Thymus (tissue), 11 donors: ENCODE measurements around the gene TNFAIP8L1. TPM values are rescaled to one million over a fixed set of nuclear protein-coding genes. Genes with fewer than 3 reads are reported as not detected.
"Not testable (repeated sequence)": the region's sequence is repeated elsewhere in the genome, so short reads cannot be mapped to it uniquely, and the experiment has no call there.

Experiments used
- DNase-seq, 9 donors: peaks; one replicate each; pipeline ENCODE4 v3.0.0-alpha.2; 2013; ENCODE audit warnings: low spot score in 9 of 9, low read depth in 6 of 9, missing footprints in 1 of 9
- H3K27ac ChIP-seq, 2 donors: one replicate each; pipeline ENCODE4 v1.5.1; 2013; ENCODE audit warnings: control low read depth in 1 of 2, low read depth in 1 of 2, low read length in 1 of 2, mild to moderate bottlenecking in 1 of 2, moderate library complexity in 1 of 2
- H3K27me3 ChIP-seq, 2 donors: one replicate each; pipeline ENCODE4 v1.5.1; 2013; ENCODE audit warnings: low read length in 1 of 2; ENCODE audit not compliant: control insufficient read depth in 2 of 2, insufficient read depth in 1 of 2
- H3K36me3 ChIP-seq, 2 donors: one replicate each; pipeline ENCODE4 v1.5.1; 2013; ENCODE audit warnings: low read length in 1 of 2, mild to moderate bottlenecking in 1 of 2, moderate library complexity in 1 of 2; ENCODE audit not compliant: control insufficient read depth in 2 of 2, insufficient read depth in 2 of 2
- H3K4me1 ChIP-seq, 2 donors: one replicate each; pipeline ENCODE4 v1.5.1; 2013; ENCODE audit warnings: low read length in 2 of 2; ENCODE audit not compliant: control insufficient read depth in 2 of 2, insufficient read depth in 2 of 2
- H3K4me3 ChIP-seq, 2 donors: one replicate each; pipeline ENCODE4 v1.5.1; 2013; ENCODE audit warnings: low read length in 2 of 2, control low read depth in 1 of 2, mild to moderate bottlenecking in 1 of 2
- H3K9me3 ChIP-seq, 2 donors: one replicate each; pipeline ENCODE4 v1.5.1; 2013; ENCODE audit warnings: low read length in 1 of 2, mild to moderate bottlenecking in 1 of 2; ENCODE audit not compliant: control insufficient read depth in 2 of 2, insufficient read depth in 1 of 2
- WGBS: extraction: QIAGEN DNeasy Blood & Tissue Kit; methylation state at CpG from one replicate; pipeline ENCODE4 v1.1.7; 2013; 5-methylcytosine and 5-hydroxymethylcytosine counted together
- polyA plus RNA-seq: library from polyadenylated mRNA; stranded (reverse); fragments of 200-250 nt; gene quantifications from one replicate; pipeline ENCODE4 v1.2.3, GENCODE V29; 2013
- total RNA-seq: library from RNA; stranded (reverse); fragments of 120-200 nt; gene quantifications from one replicate; pipeline ENCODE4 v1.2.4, GENCODE V29; 2013
- donor health status: healthy.

The TNFAIP8L1 gene
- total and polyA plus RNA-seq, 2 donors: 5.1 to 6.9 TPM

- Histone ChIP-seq H3K36me3 (peaks cover 25 to 55% of the 10 kb centered on the region in 2 donors), H3K27ac (no peak overlapping the region), H3K4me3 (no peak overlapping the region), H3K27me3 (no peaks in the 10 kb centered on the region), H3K4me1 (no peaks in the 10 kb centered on the region), H3K9me3 (no peaks in the 10 kb centered on the region)
- peak in 1 of 9 donors; percentile 13 for DNase-seq
- WGBS: 95% methylated on average over 17 of the region's 17 CpGs
These were observed 37.8 kb downstream of the TNFAIP8L1 start for GRCh38 chr19:4676955-4677731.

- no peak for DNase-seq
- Histone ChIP-seq H3K9me3 (no peaks in the 10 kb centered on the region), H3K27ac (peak overlapping the region in 1 of 2 donors; percentile 11), H3K4me3 (no peak overlapping the region), H3K36me3 (peaks cover 39 to 74% of the 10 kb centered on the region in 2 donors), H3K27me3 (no peaks in the 10 kb centered on the region), H3K4me1 (no peaks in the 10 kb centered on the region)
- 94% methylated on average over 34 of the region's 34 CpGs for WGBS
These were observed 39.8 kb downstream of the TNFAIP8L1 start for GRCh38 chr19:4678881-4679790.

GRCh38 chr19:4680021-4680420 is 40.7 kb downstream of the TNFAIP8L1 start:
- not testable (repeated sequence) for H3K27ac ChIP-seq, H3K4me3 ChIP-seq, H3K4me1 ChIP-seq, H3K27me3 ChIP-seq, H3K9me3 ChIP-seq, DNase-seq
- over 99% methylated on average over 7 of the region's 7 CpGs for WGBS
- peaks cover 48 to 74% of the 10 kb centered on the region in 2 donors for H3K36me3 ChIP-seq

GRCh38 chr19:4682417-4683200 is 43.3 kb downstream of the TNFAIP8L1 start:
- Histone ChIP-seq H3K4me3 (no peak overlapping the region), H3K9me3 (no peaks in the 10 kb centered on the region), H3K36me3 (peaks cover 58 to 74% of the 10 kb centered on the region in 2 donors), H3K27ac (no peak overlapping the region), H3K27me3 (no peaks in the 10 kb centered on the region), H3K4me1 (no peaks in the 10 kb centered on the region)
- DNase-seq: no peak
- WGBS: 98% methylated on average over 45 of the region's 45 CpGs

DNA sequence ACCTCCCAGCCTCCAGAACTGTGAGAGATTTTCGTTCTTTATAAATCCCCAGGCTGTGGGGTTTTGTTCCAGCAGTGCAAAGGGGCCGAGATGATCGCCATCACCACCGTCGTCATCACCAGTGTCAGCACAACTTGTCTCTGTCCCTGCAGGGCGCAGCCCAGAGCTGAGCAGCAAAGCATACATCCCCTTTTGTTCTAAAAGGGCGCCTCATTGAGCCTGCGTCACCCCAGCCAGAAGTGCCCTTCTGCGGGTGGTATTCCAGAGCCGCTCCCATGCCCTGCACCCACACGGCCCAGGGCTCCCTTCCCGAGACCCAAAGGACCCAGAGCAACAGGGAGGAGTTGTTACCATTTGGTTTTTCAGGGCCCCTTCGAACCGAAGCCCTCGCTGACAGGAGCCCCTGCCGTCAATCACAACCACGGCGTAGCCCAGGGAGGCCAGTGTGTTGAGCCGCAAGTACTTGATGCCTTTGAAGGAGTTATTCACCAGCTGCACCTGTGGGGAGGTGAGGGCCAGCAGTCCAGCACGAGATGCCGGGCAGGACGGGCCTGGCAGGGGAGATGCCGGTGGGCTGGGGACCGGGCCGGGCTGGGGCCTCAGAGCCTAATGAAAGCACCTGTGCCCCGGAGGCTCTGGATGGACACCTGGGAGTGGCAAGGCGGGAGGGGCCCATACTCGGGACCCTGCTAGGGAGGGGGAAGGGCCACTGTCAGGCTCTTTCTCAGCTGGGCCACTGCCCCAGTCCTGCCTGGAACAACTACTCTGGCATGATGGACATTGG is 45.2 kb downstream of the TNFAIP8L1 start:
- WGBS: 96% methylated on average over 28 of the region's 28 CpGs
- H3K36me3 ChIP-seq: peaks cover 62 to 78% of the 10 kb centered on the region in 2 donors
- H3K4me3 ChIP-seq: no peak overlapping the region
- no peaks in the 10 kb centered on the region for H3K9me3 ChIP-seq
- H3K27ac ChIP-seq: no peak overlapping the region
- DNase-seq: no peak
- no peaks in the 10 kb centered on the region for H3K4me1 ChIP-seq
- no peaks in the 10 kb centered on the region for H3K27me3 ChIP-seq

- DNase-seq: no peak
- Histone ChIP-seq H3K4me3 (no peak overlapping the region), H3K4me1 (no peaks in the 10 kb centered on the region), H3K27me3 (no peaks in the 10 kb centered on the region), H3K9me3 (no peaks in the 10 kb centered on the region), H3K36me3 (peaks cover 75 to 89% of the 10 kb centered on the region in 2 donors), H3K27ac (no peak overlapping the region)
- WGBS: 98% methylated on average over 10 of the region's 10 CpGs
These were observed 47.4 kb downstream of the TNFAIP8L1 start for GRCh38 chr19:4686700-4687099.

DNA sequence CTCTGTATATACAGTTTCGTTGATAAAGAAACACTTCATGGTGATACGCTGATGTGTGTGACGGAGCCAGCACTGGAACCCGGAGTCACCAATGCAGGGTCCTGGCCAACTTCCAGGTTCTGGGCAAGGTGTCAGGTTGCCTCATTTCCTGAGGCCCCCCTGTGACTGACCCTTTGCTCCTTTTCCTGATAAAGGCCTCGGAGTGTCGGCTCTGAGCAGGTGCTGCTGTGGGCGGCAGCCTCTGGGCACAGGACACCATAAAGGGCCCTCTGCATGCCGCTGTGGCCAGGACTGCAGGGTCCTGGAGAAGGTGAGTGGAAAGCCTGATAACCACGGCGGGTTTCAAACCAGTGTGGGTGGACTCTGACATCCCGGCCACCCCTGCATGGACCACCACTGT is 48.1 kb downstream of the TNFAIP8L1 start:
- Histone ChIP-seq H3K4me1 (no peaks in the 10 kb centered on the region), H3K27me3 (no peaks in the 10 kb centered on the region), H3K9me3 (no peaks in the 10 kb centered on the region), H3K4me3 (no peak overlapping the region), H3K27ac (no peak overlapping the region), H3K36me3 (peaks cover 74 to 90% of the 10 kb centered on the region in 2 donors)
- no peak for DNase-seq
- WGBS: 98% methylated on average over 11 of the region's 11 CpGs

DNA sequence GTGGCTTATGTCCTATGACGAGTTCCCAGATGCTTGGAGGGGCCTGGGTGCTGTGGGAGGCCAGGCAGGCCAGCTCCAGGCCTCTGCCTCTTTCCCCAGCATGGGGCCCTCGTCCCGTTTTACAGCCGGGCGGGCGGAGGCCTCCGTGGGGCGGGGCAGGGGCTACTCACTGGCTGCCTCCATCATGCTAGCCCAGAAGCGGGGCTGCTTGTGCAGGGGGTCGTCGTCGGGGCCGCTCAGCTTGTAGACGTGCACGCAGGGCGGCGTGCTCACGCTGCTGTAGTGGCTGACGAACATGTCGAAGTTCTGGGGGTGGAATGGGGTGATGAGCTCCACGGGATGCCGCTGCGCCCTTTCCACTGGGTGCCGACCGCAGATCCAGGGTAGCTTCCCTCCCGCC is 49.3 kb downstream of the TNFAIP8L1 start:
- no peak for DNase-seq
- Histone ChIP-seq H3K27ac (no peak overlapping the region), H3K9me3 (no peaks in the 10 kb centered on the region), H3K36me3 (peaks cover 80 to 90% of the 10 kb centered on the region in 2 donors), H3K4me1 (no peaks in the 10 kb centered on the region), H3K27me3 (no peaks in the 10 kb centered on the region), H3K4me3 (no peak overlapping the region)
- WGBS: 98% methylated on average over 26 of the region's 26 CpGs
